Tibial nerve (tissue), 4 donors: ENCODE data around the gene CENPV. TPM values are rescaled to one million over a fixed set of nuclear protein-coding genes. Genes with fewer than 3 reads are reported as not detected.

ENCODE experiments used
- DNase-seq, 2 donors: peaks; one replicate each; pipeline ENCODE4 v3.0.0-alpha.2; 2019; ENCODE audit warnings: low spot score in 2 of 2
- H3K27ac ChIP-seq, 4 donors: fragments of 200-600 bp; sonication (generic) in 3 of 4; one replicate each; pipeline ENCODE4 v1.5.1; 2017 to 2019; ENCODE audit warnings: mild to moderate bottlenecking in 1 of 4
- H3K27me3 ChIP-seq, 2 donors: fragments of 200-600 bp; sonication (generic) in 1 of 2; one replicate each; pipeline versions ENCODE4 v1.5.1 to v1.6.0; 2017 to 2019
- H3K36me3 ChIP-seq, 3 donors: fragments of 200-600 bp; sonication (generic); one replicate each; pipeline ENCODE4 v1.5.1; 2018 to 2019
- H3K4me1 ChIP-seq, 4 donors: fragments of 200-600 bp; sonication (generic) in 3 of 4; one replicate each; pipeline ENCODE4 v1.5.1; 2017 to 2019
- H3K4me3 ChIP-seq, 4 donors: fragments of 200-600 bp; sonication (generic) in 3 of 4; one replicate each; pipeline ENCODE4 v1.5.1; 2017 to 2019; ENCODE audit warnings: mild to moderate bottlenecking in 1 of 4, moderate library complexity in 1 of 4
- H3K9me3 ChIP-seq, 4 donors: fragments of 200-600 bp; sonication (generic) in 3 of 4; one replicate each; pipeline ENCODE4 v1.5.1; 2017 to 2019
- CTCF ChIP-seq, 5 experiments: fragments of 200-600 bp in 3 of 5; fragments of 450-650 bp in 2 of 5; sonication (generic) in 3 of 5; IDR thresholded peaks; one replicate each; pipeline ENCODE4 v1.5.1; 2016 to 2019; ENCODE audit warnings: antibody characterized with exemption in 5 of 5, mild to moderate bottlenecking in 3 of 5, moderate library complexity in 2 of 5
- EP300 ChIP-seq, 2 donors: sonication (generic); formaldehyde crosslinking; IDR thresholded peaks; one replicate each; pipeline ENCODE4 v1.6.1; 2017; ENCODE audit warnings: antibody characterized with exemption in 2 of 2, mild to moderate bottlenecking in 1 of 2
- POLR2A ChIP-seq, 2 donors: fragments of 450-650 bp; IDR thresholded peaks; one replicate each; pipeline ENCODE4 v1.6.1; 2017; ENCODE audit warnings: antibody characterized with exemption in 2 of 2, mild to moderate bottlenecking in 2 of 2, moderate library complexity in 2 of 2
- WGBS, 2 donors: methylation state at CpG; one replicate each; pipeline ENCODE4 v1.1.5; 2018; 5-methylcytosine and 5-hydroxymethylcytosine counted together
- total RNA-seq, 4 donors: library from RNA; depleted of rRNA; stranded (reverse); fragments of >200 nt; gene quantifications; one replicate each; pipeline ENCODE4 v1.1.0, GENCODE V29; 2016

The CENPV gene
- total RNA-seq, 4 donors from 2014 or later, result 8.5 to 23.1 (median 12.8) TPM

GRCh38 chr17:16384557-16384956, 31.3 kb upstream of the CENPV start:
- no peak overlapping the region for H3K4me3 ChIP-seq
- WGBS, 2 donors, result 78 to 88% methylated on average over 5 of the region's 5 CpGs
- H3K9me3 ChIP-seq, result peaks cover 0 to 4% (median 0%) of the 10 kb centered on the region in 4 donors
- H3K27ac ChIP-seq, result no peak overlapping the region
- peaks cover 0 to 20% of the 10 kb centered on the region in 2 donors for H3K27me3 ChIP-seq
- H3K4me1 ChIP-seq, result peaks cover 0 to 44% (median 11%) of the 10 kb centered on the region in 4 donors
- DNase-seq, result no peak
- no peak for TF ChIP-seq EP300 (IDR thresholded peaks at IDR 0.05)
- TF ChIP-seq POLR2A (IDR thresholded peaks at IDR 0.05), result no peak
- TF ChIP-seq CTCF (IDR thresholded peaks at IDR 0.05), result no peak
- peaks cover 0 to 20% (median 0%) of the 10 kb centered on the region in 3 donors for H3K36me3 ChIP-seq

GRCh38 chr17:16383772-16384287, 30.6 kb upstream of the CENPV start:
- no peak for TF ChIP-seq EP300 (IDR thresholded peaks at IDR 0.05)
- TF ChIP-seq CTCF (IDR thresholded peaks at IDR 0.05), result no peak
- TF ChIP-seq POLR2A (IDR thresholded peaks at IDR 0.05), result no peak
- H3K27ac ChIP-seq, result no peak overlapping the region
- H3K27me3 ChIP-seq, result peaks cover 0 to 20% of the 10 kb centered on the region in 2 donors
- H3K4me3 ChIP-seq, result no peak overlapping the region
- H3K36me3 ChIP-seq, result peaks cover 0 to 20% (median 0%) of the 10 kb centered on the region in 3 donors
- H3K9me3 ChIP-seq, result peaks cover 0 to 4% (median 0%) of the 10 kb centered on the region in 4 donors
- H3K4me1 ChIP-seq, result peaks cover 0 to 45% (median 11%) of the 10 kb centered on the region in 4 donors
- no peak for DNase-seq
- 91 to 96% methylated on average over 5 of the region's 5 CpGs for WGBS, 2 donors

- Histone ChIP-seq H3K27me3 (peaks cover 0 to 20% of the 10 kb centered on the region in 2 donors), H3K9me3 (peaks cover 0 to 4% (median 0%) of the 10 kb centered on the region in 4 donors), H3K4me3 (no peak overlapping the region), H3K27ac (no peak overlapping the region), H3K36me3 (peaks cover 0 to 20% (median 0%) of the 10 kb centered on the region in 3 donors), H3K4me1 (peaks cover 0 to 51% (median 11%) of the 10 kb centered on the region in 4 donors)
- 69 to 89% methylated on average over 4 of the region's 4 CpGs for WGBS, 2 donors
- no peak for DNase-seq
- TF ChIP-seq EP300 (IDR thresholded peaks at IDR 0.05) (no peak), POLR2A (IDR thresholded peaks at IDR 0.05) (no peak), CTCF (IDR thresholded peaks at IDR 0.05) (no peak)
Observed at GRCh38 chr17:16383216-16383615, 29.9 kb upstream of the CENPV start.

GRCh38 chr17:16381496-16381820, 28.2 kb upstream of the CENPV start:
- peaks cover 0 to 20% (median 0%) of the 10 kb centered on the region in 3 donors for H3K36me3 ChIP-seq
- H3K4me3 ChIP-seq, result peak overlapping the region; percentile 41 to 67 (median 56)
- H3K9me3 ChIP-seq, result peaks cover 0 to 4% (median 0%) of the 10 kb centered on the region in 4 donors
- no peak for DNase-seq
- peaks cover 0 to 11% of the 10 kb centered on the region in 2 donors for H3K27me3 ChIP-seq
- H3K4me1 ChIP-seq, result peaks cover 0 to 48% (median 11%) of the 10 kb centered on the region in 4 donors
- H3K27ac ChIP-seq, result peak overlapping the region; percentile 87 to 94 (median 90)
- TF ChIP-seq CTCF (IDR thresholded peaks at IDR 0.05) (no peak), EP300 (IDR thresholded peaks at IDR 0.05) (no peak), POLR2A (IDR thresholded peaks at IDR 0.05) (no peak)
- 17 to 18% methylated on average over 14 of the region's 14 CpGs for WGBS, 2 donors

GRCh38 chr17:16380640-16381495, 27.6 kb upstream of the CENPV start, which contains the start of gene UBB:
Gene UBB, plus strand, starts transcription at chr17:16381091. Its CDS starts 817 bp downstream, at chr17:16381908.
- Histone ChIP-seq H3K4me3 (peak within 1 kb of the TSS; percentile 41 to 67 (median 58)), H3K4me1 (peaks cover 0 to 47% (median 11%) of the 10 kb centered on the region in 4 donors), H3K36me3 (peaks cover 0 to 20% (median 0%) of the 10 kb centered on the region in 3 donors), H3K9me3 (peaks cover 0 to 4% (median 0%) of the 10 kb centered on the region in 4 donors), H3K27me3 (peaks cover 0 to 5% of the 10 kb centered on the region in 2 donors), H3K27ac (peak within 1 kb of the TSS; percentile 87 to 94 (median 90))
- peak; percentile 89 to 92 for DNase-seq
- 2 to 3% methylated on average over 67 of the region's 67 CpGs for WGBS, 2 donors
- TF ChIP-seq EP300 (IDR thresholded peaks at IDR 0.05), result peak; percentile 92 to 99
- peak; percentile 90 to 95 for TF ChIP-seq POLR2A (IDR thresholded peaks at IDR 0.05)
- TF ChIP-seq CTCF (IDR thresholded peaks at IDR 0.05), result no peak
